SJSA1 (cell line): ENCODE results near the gene NUP50. TPM values are rescaled to one million over a fixed set of nuclear protein-coding genes. Genes with fewer than 3 reads are reported as not detected.

Source experiments
- DNase-seq, 2 experiments: peaks; one replicate each; pipeline ENCODE4 v3.0.0-alpha.2; 2015 to 2020; ENCODE audit warnings: low spot score in 2 of 2, low read depth in 1 of 2
- H3K27ac ChIP-seq: fragments of 250-450 bp; sonication (Bioruptor Pico); 2 replicates; pipeline ENCODE4 v1.5.1; 2020; ENCODE audit warnings: mild to moderate bottlenecking, moderate library complexity
- H3K27me3 ChIP-seq: fragments of 250-450 bp; sonication (Bioruptor Pico); replicated peaks from 2 replicates; pipeline ENCODE4 v1.5.1; 2020; ENCODE audit warnings: mild to moderate bottlenecking, moderate library complexity
- H3K36me3 ChIP-seq: fragments of 250-450 bp; sonication (Bioruptor Pico); 2 replicates; pipeline ENCODE4 v1.5.1; 2020; ENCODE audit warnings: mild to moderate bottlenecking
- H3K4me1 ChIP-seq: fragments of 250-450 bp; sonication (Bioruptor Pico); replicated peaks from 2 replicates; pipeline ENCODE4 v1.6.1; 2021; ENCODE audit warnings: mild to moderate bottlenecking
- H3K4me3 ChIP-seq: fragments of 250-450 bp; sonication (Bioruptor Pico); 2 replicates; pipeline ENCODE4 v1.5.1; 2020; ENCODE audit warnings: mild to moderate bottlenecking
- H3K9me3 ChIP-seq: fragments of 250-450 bp; sonication (Bioruptor Pico); replicated peaks from 2 replicates; pipeline ENCODE4 v1.5.1; 2020; ENCODE audit warnings: mild to moderate bottlenecking
- total RNA-seq: library from RNA; depleted of rRNA; stranded (reverse); fragments of >200 nt; shearing (Covaris generic); gene quantifications from 2 replicates; pipeline ENCODE4 v1.2.3, GENCODE V29; 2014; rRNA removed

The NUP50 gene
- 61.9 and 124 TPM in 2 replicates for total RNA-seq

- Histone ChIP-seq H3K4me1 (peaks cover 51% of the 10 kb centered on the region), H3K9me3 (no peaks in the 10 kb centered on the region), H3K27me3 (no peaks in the 10 kb centered on the region), H3K4me3 (peak within 1 kb of the TSS; percentile 88), H3K36me3 (peaks cover 61% of the 10 kb centered on the region), H3K27ac (peak within 1 kb of the TSS; percentile 85)
- peak; percentile 96 for DNase-seq
These were observed at the start of gene NUP50 for GRCh38 chr22:45163451-45164269. Gene NUP50 (plus strand): TSS chr22:45163925. CDS start chr22:45168178, 4,253 bp downstream.

GRCh38 chr22:45120440-45120839, 43.3 kb upstream of the NUP50 start:
- H3K9me3 ChIP-seq: no peaks in the 10 kb centered on the region
- DNase-seq: no peak
- H3K4me1 ChIP-seq: peaks cover 18% of the 10 kb centered on the region
- no peaks in the 10 kb centered on the region for H3K27me3 ChIP-seq
- no peaks in the 10 kb centered on the region for H3K36me3 ChIP-seq
- H3K4me3 ChIP-seq: no peak overlapping the region
- H3K27ac ChIP-seq: no peak overlapping the region

GRCh38 chr22:45120931-45121330, 42.8 kb upstream of the NUP50 start:
- H3K36me3 ChIP-seq: no peaks in the 10 kb centered on the region
- no peak overlapping the region for H3K4me3 ChIP-seq
- no peaks in the 10 kb centered on the region for H3K27me3 ChIP-seq
- no peaks in the 10 kb centered on the region for H3K9me3 ChIP-seq
- no peak for DNase-seq
- H3K4me1 ChIP-seq: peaks cover 23% of the 10 kb centered on the region
- H3K27ac ChIP-seq: no peak overlapping the region

GRCh38 chr22:45124176-45124847, 39.4 kb upstream of the NUP50 start:
- Histone ChIP-seq H3K36me3 (no peaks in the 10 kb centered on the region), H3K27me3 (no peaks in the 10 kb centered on the region), H3K9me3 (no peaks in the 10 kb centered on the region), H3K27ac (no peak overlapping the region), H3K4me3 (no peak overlapping the region), H3K4me1 (peaks cover 50% of the 10 kb centered on the region)
- no peak for DNase-seq

- peaks cover 53% of the 10 kb centered on the region for H3K4me1 ChIP-seq
- peak; percentile 43 to 55 for DNase-seq
- H3K9me3 ChIP-seq: no peaks in the 10 kb centered on the region
- H3K27me3 ChIP-seq: no peaks in the 10 kb centered on the region
- no peak overlapping the region for H3K27ac ChIP-seq
- H3K36me3 ChIP-seq: no peaks in the 10 kb centered on the region
- no peak overlapping the region for H3K4me3 ChIP-seq
These were observed 38.5 kb upstream of the NUP50 start for GRCh38 chr22:45125188-45125587.

GRCh38 chr22:45127866-45128265, 35.9 kb upstream of the NUP50 start:
- peak; percentile 83 to 86 for DNase-seq

GRCh38 chr22:45129703-45130524, 33.8 kb upstream of the NUP50 start:
- Histone ChIP-seq H3K36me3 (peaks cover 20% of the 10 kb centered on the region), H3K4me1 (peaks cover 46% of the 10 kb centered on the region), H3K27me3 (no peaks in the 10 kb centered on the region), H3K27ac (no peak overlapping the region), H3K9me3 (no peaks in the 10 kb centered on the region), H3K4me3 (no peak overlapping the region)
- DNase-seq: no peak

More at GRCh38 chr22:45127866-45128265, 35.9 kb upstream of the NUP50 start:
- Histone ChIP-seq H3K27me3 (no peaks in the 10 kb centered on the region), H3K27ac (peak overlapping the region; percentile 79), H3K4me3 (no peak overlapping the region), H3K36me3 (peaks cover 8% of the 10 kb centered on the region), H3K9me3 (no peaks in the 10 kb centered on the region), H3K4me1 (peaks cover 47% of the 10 kb centered on the region)

- H3K36me3 ChIP-seq: peaks cover 29% of the 10 kb centered on the region
- no peak overlapping the region for H3K27ac ChIP-seq
- H3K4me3 ChIP-seq: no peak overlapping the region
- no peak for DNase-seq
- no peaks in the 10 kb centered on the region for H3K27me3 ChIP-seq
- H3K4me1 ChIP-seq: peaks cover 36% of the 10 kb centered on the region
- no peaks in the 10 kb centered on the region for H3K9me3 ChIP-seq
These were observed 32.8 kb upstream of the NUP50 start for GRCh38 chr22:45130891-45131290.

- Histone ChIP-seq H3K4me1 (peaks cover 29% of the 10 kb centered on the region), H3K4me3 (no peak overlapping the region), H3K27ac (no peak overlapping the region), H3K9me3 (no peaks in the 10 kb centered on the region), H3K27me3 (no peaks in the 10 kb centered on the region), H3K36me3 (peaks cover 32% of the 10 kb centered on the region)
- DNase-seq: no peak
These were observed 32.0 kb upstream of the NUP50 start for GRCh38 chr22:45131749-45132148.

- no peak for DNase-seq
- H3K36me3 ChIP-seq: peaks cover 33% of the 10 kb centered on the region
- H3K27me3 ChIP-seq: no peaks in the 10 kb centered on the region
- no peaks in the 10 kb centered on the region for H3K9me3 ChIP-seq
- no peak overlapping the region for H3K27ac ChIP-seq
- peaks cover 3% of the 10 kb centered on the region for H3K4me1 ChIP-seq
- H3K4me3 ChIP-seq: no peak overlapping the region
These were observed 29.4 kb upstream of the NUP50 start for GRCh38 chr22:45134313-45134712.

GRCh38 chr22:45136594-45136993, 27.1 kb upstream of the NUP50 start:
- no peak for DNase-seq
- Histone ChIP-seq H3K4me1 (no peaks in the 10 kb centered on the region; the same call in 1 of the 2 replicates), H3K4me3 (no peak overlapping the region), H3K36me3 (peaks cover 38% of the 10 kb centered on the region), H3K27ac (no peak overlapping the region), H3K27me3 (no peaks in the 10 kb centered on the region), H3K9me3 (no peaks in the 10 kb centered on the region)

GRCh38 chr22:45139693-45140092, 24.0 kb upstream of the NUP50 start:
- DNase-seq: no peak
- Histone ChIP-seq H3K27me3 (no peaks in the 10 kb centered on the region), H3K4me1 (no peaks in the 10 kb centered on the region), H3K36me3 (peaks cover 25% of the 10 kb centered on the region), H3K27ac (no peak overlapping the region), H3K4me3 (no peak overlapping the region), H3K9me3 (no peaks in the 10 kb centered on the region)

GRCh38 chr22:45142376-45142775, 21.3 kb upstream of the NUP50 start:
- Histone ChIP-seq H3K4me1 (no peaks in the 10 kb centered on the region), H3K27me3 (no peaks in the 10 kb centered on the region), H3K9me3 (no peaks in the 10 kb centered on the region), H3K4me3 (no peak overlapping the region), H3K36me3 (peaks cover 20% of the 10 kb centered on the region), H3K27ac (no peak overlapping the region)
- no peak for DNase-seq
